H7 (cell line): Measurements from ENCODE around the gene IRS2. TPM values are rescaled to one million over a fixed set of nuclear protein-coding genes. Genes with fewer than 3 reads are reported as not detected.

Experiments
- DNase-seq: peaks from one replicate; pipeline ENCODE4 v3.0.0; 2012
- H3K27me3 ChIP-seq: 2 replicates; pipeline ENCODE4 v1.6.0; 2011; ENCODE audit warnings: mild to moderate bottlenecking, low read length; ENCODE audit not compliant: control insufficient read depth, insufficient read depth
- H3K36me3 ChIP-seq: replicated peaks from 2 replicates; pipeline ENCODE4 v1.5.1; 2011; ENCODE audit warnings: low read length; ENCODE audit not compliant: control insufficient read depth, insufficient read depth
- H3K4me3 ChIP-seq: 2 replicates; pipeline ENCODE4 v1.5.1; 2011; ENCODE audit warnings: low read depth, mild to moderate bottlenecking, control low read depth, low read length, moderate library complexity; ENCODE audit not compliant: insufficient read depth
- total RNA-seq: library from RNA; depleted of rRNA; stranded (reverse); fragments of >200 nt; shearing (Covaris generic); gene quantifications from 2 replicates; pipeline ENCODE4 v1.2.3, GENCODE V29; 2014

The IRS2 gene
- total RNA-seq, 1 experiment from 2014 or later: 4.3 TPM

DNA sequence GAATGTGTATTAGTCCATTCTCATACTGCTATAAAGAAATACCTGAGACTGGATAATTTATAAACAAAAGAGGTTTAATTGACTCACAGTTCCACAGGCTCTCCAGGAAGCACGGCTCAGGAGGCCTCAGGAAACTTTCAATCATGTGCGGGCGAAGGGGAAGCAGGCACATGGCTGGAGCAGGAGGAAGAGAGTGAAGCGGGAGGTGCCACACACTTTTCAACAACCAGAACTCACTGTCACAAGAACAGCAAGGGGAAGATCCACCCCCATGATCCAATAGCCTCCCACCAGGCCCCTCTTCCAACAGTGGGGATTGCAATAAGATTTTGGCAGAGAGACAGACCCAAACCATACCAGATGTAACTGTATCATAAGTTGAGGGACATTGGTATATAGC, 72.7 kb downstream of the IRS2 start:
- Histone ChIP-seq H3K27me3 (no peaks in the 10 kb centered on the region), H3K36me3 (no peaks in the 10 kb centered on the region), H3K4me3 (no peak overlapping the region)
- DNase-seq: no peak

DNA sequence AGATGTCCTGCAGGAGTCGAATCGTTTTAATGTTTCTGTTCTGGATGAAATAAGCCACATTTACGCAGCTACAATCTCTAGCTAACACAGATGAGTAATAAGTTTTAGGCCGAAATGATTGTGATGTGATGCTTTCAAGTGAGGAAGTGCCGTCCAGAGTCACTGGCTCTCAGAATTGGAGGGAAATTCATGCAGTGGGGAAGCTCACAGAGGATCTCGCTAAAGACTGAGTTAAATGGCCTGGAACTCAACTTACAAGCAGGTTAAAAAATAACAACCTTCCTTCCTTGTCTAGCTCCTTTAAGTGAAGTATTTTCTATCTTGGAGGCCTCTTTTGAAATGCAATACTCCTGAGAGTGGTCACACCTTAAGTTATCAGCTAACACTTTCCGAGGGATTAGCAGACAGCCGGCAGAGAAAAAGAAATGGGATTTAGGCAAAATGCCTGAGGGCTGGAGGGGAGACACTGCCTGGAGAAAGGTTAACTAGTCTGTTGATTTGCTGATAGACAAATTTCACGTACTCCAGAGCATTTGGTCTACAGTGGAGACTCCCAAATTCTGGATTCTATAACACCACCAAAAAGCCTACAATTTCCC, 74.2 kb downstream of the IRS2 start:
- no peak for DNase-seq
- no peak overlapping the region for H3K4me3 ChIP-seq

DNA sequence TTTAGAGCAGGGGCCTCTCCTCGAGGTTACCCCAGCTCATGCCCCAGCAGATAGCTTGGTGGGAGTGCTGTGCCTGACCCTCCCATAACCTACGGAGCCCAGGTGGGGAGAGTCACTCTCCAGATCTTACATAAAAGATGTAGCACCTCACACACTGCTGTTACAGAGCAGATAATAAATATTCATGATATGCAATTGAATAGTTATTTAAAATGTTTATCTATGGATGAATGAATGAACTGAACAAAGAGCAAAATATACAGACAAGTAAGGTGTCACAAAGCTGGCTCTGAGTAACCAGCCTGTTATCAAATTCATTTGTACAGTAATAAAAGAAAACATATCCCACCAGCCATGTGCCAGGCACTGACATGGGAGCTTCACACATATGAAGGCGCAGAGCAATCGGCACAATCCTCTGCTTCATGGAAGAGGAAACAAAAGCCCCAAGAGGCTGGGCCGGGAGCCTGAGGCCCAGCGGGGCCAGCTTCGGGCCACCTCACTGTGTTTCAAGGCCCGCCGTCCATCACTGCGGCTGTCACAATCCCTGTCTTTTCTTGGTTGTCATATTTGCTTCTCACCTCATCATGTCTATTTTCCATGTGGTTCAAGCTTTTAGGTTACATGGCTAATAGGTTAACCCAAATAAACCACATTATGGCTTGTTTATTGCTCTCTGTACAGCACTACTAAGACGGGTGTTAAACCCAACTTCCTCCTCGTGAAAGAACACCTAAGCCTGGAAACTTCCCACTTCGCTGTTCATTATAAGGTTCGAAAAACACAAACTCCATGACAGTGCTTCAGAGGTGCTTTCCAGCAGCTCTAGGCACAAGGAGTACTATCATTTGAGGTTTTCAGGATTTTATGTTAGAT, 78.4 kb downstream of the IRS2 start:
- H3K4me3 ChIP-seq: no peak overlapping the region
- H3K27me3 ChIP-seq: no peaks in the 10 kb centered on the region
- no peaks in the 10 kb centered on the region for H3K36me3 ChIP-seq
- DNase-seq: no peak

More for the DNA sequence above, 74.2 kb downstream of the IRS2 start:
- Histone ChIP-seq H3K27me3 (no peaks in the 10 kb centered on the region), H3K36me3 (no peaks in the 10 kb centered on the region)

DNA sequence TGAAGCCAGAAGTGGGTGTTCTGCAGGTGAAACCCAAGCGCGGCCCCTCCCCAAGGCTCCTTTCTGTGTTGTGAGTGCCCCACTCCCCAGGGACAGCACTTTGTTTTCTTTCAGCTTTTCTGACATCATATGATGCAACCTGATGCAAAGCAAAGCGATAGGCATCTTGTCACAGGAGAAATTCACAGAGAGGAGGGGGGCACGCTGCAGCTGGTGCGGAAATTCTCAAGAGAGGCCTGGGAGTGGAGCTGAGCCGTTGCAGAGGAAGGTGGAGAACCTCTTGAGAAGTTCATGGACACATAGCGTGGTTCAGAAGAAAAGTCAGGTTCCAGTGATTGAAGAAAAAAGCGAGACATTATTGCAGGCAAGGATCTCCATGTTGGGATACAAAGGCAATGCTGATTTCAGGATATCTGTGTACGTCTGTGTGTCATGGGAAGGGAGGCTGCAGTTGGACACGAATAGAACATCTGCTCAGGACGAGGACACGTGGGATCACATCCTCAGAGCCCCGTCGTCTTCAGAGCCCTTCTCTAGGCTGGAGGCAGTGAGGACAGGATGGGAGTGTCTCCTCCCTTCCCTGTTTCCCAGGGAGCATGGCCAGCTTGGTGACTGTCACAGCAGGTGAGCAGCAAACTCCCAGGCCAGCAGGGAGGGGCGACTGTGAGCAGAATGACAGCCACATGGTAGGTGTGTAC, 79.2 kb downstream of the IRS2 start:
- no peak for DNase-seq
- no peaks in the 10 kb centered on the region for H3K36me3 ChIP-seq
- no peak overlapping the region for H3K4me3 ChIP-seq

DNA sequence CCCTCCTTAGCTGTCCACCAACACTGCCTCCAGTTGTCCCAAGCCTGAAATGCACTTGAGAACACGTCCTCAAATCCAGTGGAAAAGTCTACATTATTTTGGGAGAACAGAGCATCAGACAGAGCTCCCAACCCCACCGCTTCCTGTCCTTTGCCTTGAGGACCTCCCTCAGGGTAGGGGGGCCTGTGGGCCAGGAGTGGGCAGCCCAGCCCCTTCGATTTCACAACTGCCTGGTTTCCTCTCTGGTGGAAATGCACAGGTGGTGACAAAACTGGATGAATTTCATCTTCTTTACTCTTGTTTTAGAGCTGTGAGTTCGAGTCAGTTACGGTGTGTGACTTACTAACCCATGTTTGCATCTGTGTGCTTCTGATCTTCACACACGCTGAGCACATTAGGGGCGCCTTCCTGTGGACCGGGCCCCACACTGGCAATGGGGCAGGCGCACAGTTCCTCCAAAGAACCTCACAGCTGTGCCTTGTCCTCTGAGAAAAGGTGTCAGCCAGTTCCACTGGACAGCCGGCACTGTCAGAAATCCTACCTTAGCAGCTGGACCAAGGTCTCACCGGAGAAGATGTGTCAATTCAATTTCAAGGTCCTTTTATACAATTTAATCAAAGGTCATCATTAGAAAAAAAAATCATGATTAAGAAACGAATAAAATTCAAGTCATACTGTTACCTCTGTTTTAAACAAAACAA, 80.2 kb downstream of the IRS2 start:
- H3K4me3 ChIP-seq: no peak overlapping the region
- H3K27me3 ChIP-seq: no peaks in the 10 kb centered on the region
- no peak for DNase-seq
- H3K36me3 ChIP-seq: no peaks in the 10 kb centered on the region

More for the DNA sequence above, 79.2 kb downstream of the IRS2 start:
- no peaks in the 10 kb centered on the region for H3K27me3 ChIP-seq

DNA sequence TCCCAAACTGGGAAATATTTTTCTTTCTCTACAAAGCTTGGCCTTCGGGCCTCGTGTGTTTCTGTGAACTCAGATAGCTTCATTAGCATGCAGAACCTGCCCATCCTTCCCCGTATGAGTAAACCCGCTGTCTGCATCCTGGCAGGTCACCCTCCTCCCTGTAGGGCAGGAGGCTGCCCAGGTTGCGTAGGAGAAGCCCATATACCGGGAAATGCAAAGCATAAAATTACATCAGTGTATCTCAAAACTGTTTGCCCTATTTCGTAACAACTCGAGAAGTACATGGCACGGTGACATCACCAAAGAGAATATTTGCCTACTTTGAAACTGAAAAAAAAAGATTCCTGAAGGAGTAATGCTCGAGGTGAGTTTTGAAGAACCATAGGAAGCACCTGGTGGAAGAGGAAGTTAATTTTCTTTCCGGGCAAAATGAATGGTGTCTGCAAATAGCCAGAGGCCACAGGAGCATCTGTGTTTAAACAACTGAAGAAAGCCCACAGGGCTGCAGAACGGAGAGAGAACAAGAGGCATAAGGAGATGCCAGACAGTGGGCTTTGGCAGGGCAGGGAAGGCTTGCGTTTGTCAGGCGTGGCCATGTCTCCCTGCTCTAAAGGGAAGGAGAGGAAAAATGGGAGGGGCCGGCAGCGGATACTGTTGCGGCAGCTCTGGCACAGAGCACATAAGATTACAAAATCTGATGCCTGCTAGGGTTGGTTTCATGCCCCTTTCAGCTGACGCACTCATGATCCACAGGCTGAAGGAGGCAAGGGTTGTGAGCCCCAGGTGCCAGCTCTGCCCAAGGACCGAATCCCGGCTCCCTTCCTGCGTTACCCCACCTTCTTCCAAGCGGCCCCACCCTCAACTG, 81.4 kb downstream of the IRS2 start:
- Histone ChIP-seq H3K4me3 (no peak overlapping the region), H3K27me3 (no peaks in the 10 kb centered on the region), H3K36me3 (no peaks in the 10 kb centered on the region)
- DNase-seq: no peak

DNA sequence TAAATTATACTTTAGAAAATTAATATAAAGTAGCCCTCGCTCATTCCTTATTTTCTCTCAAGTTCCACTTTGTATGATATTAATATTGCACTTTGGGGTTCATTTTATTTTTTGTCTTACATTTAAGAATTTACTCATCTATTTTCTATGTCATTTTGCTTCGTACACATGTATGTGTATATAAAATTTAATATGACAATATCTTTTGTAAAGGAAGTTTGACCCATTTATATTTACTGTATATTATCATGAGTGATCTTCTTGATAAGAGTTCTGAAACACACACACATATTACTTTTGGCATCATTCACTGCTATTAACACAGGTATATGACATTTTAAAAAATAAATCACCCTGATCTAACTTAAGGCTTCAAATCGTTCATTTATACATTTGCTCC, 83.1 kb downstream of the IRS2 start:
- Histone ChIP-seq H3K4me3 (no peak overlapping the region), H3K36me3 (no peaks in the 10 kb centered on the region), H3K27me3 (no peaks in the 10 kb centered on the region)
- DNase-seq: no peak
